ENCODE measurements around the gene EHBP1. TPM values are rescaled to one million over a fixed set of nuclear protein-coding genes. Genes with fewer than 3 reads are reported as not detected.
A peak's percentile ranks its signal among the peaks of the same experiment; 100 is the strongest.

Gene EHBP1
- total RNA-seq, 1 donor, result 119 TPM

GRCh38 chr2:63049211-63049969 lies 343.9 kb downstream of the EHBP1 start:
- no peak for DNase-seq (ENCODE audit: low read depth)
- TF ChIP-seq CTCF (IDR thresholded peaks at IDR 0.05; ENCODE audit: insufficient read depth, low read length), result no peak
- peak overlapping the region; percentile 68 for H3K4me3 ChIP-seq (ENCODE audit: low read depth, low read length)

- TF ChIP-seq CTCF (IDR thresholded peaks at IDR 0.05; ENCODE audit: insufficient read depth, low read length), result no peak
- DNase-seq (ENCODE audit: low read depth), result peak; percentile 32
Observed at GRCh38 chr2:63049970-63050333, 344.4 kb downstream of the EHBP1 start.

GRCh38 chr2:63050334-63051041 lies 345.0 kb downstream of the EHBP1 start, which contains the start of gene OTX1:
Gene OTX1, plus strand, starts transcription at chr2:63050830. Its CDS starts 2,161 bp downstream, at chr2:63052991.
- TF ChIP-seq CTCF (IDR thresholded peaks at IDR 0.05; ENCODE audit: insufficient read depth, low read length), result no peak
- peak; percentile 49 for DNase-seq (ENCODE audit: low read depth)
- peak within 1 kb of the TSS; percentile 68 for H3K4me3 ChIP-seq (ENCODE audit: low read depth, low read length)

More at GRCh38 chr2:63049970-63050333, 344.4 kb downstream of the EHBP1 start:
- peak overlapping the region; percentile 68 for H3K4me3 ChIP-seq (ENCODE audit: low read depth, low read length)

- peak; percentile 23 for DNase-seq (ENCODE audit: low read depth)
- TF ChIP-seq CTCF (IDR thresholded peaks at IDR 0.05; ENCODE audit: insufficient read depth, low read length), result no peak
- peak overlapping the region; percentile 68 for H3K4me3 ChIP-seq (ENCODE audit: low read depth, low read length)
Observed at GRCh38 chr2:63051042-63051794, 345.7 kb downstream of the EHBP1 start.

- DNase-seq (ENCODE audit: low read depth), result no peak
- H3K4me3 ChIP-seq (ENCODE audit: low read depth, low read length), result no peak overlapping the region
- TF ChIP-seq CTCF (IDR thresholded peaks at IDR 0.05; ENCODE audit: insufficient read depth, low read length), result no peak
Observed at GRCh38 chr2:63051795-63052333, 346.4 kb downstream of the EHBP1 start.

- H3K4me3 ChIP-seq (ENCODE audit: low read depth, low read length), result no peak overlapping the region
- TF ChIP-seq CTCF (IDR thresholded peaks at IDR 0.05; ENCODE audit: insufficient read depth, low read length), result no peak
- no peak for DNase-seq (ENCODE audit: low read depth)
Observed at GRCh38 chr2:63052411-63053080, 347.0 kb downstream of the EHBP1 start.
